CD4-positive, alpha-beta T cell (primary cell): ENCODE measurements around the gene C1orf167. TPM values are rescaled to one million over a fixed set of nuclear protein-coding genes. Genes with fewer than 3 reads are reported as not detected.

Experiments used
- ATAC-seq: fragments of 200-7000 bp; cut with Tn5 transposase; one replicate; pipeline ENCODE4 v1.10.0; 2022; ENCODE audit warnings: mild to moderate bottlenecking; ENCODE audit not compliant: poor library complexity
- CTCF ChIA-PET: fragments of 350-600 bp; sonication (Branson Sonifier 250); formaldehyde crosslinking; loops from one replicate; lab custom pipeline; 2021; ENCODE audit warnings: antibody characterized with exemption, inconsistent platforms; lab: Charles Lee
- POLR2A ChIA-PET: fragments of 350-600 bp; sonication (Branson Sonifier 250); formaldehyde crosslinking; loops from one replicate; lab custom pipeline; 2021; ENCODE audit warnings: antibody characterized with exemption, inconsistent platforms; lab: Charles Lee
- DNase-seq, 14 experiments: peaks; one replicate each; pipeline ENCODE4 v3.0.0-alpha.2; 2013 to 2020; ENCODE audit warnings: mixed read lengths in 2 of 14
- H3K27ac ChIP-seq, 2 donors: one replicate each; pipeline versions ENCODE4 v1.5.1 to v1.7.0; 2013; ENCODE audit warnings: low read length in 2 of 2, low read depth in 1 of 2, mild to moderate bottlenecking in 1 of 2
- H3K27me3 ChIP-seq, 2 experiments: 1 replicate in 1 of 2; 2 replicates in 1 of 2; pipeline versions ENCODE4 v1.6.1 to v1.7.0; 2013; ENCODE audit warnings: low read length in 2 of 2, control low read depth in 1 of 2, mild to moderate bottlenecking in 1 of 2, moderate library complexity in 1 of 2; ENCODE audit not compliant: insufficient read depth in 2 of 2, control insufficient read depth in 1 of 2
- H3K36me3 ChIP-seq: one replicate; pipeline ENCODE4 v1.6.1; 2013; ENCODE audit warnings: low read length, control low read depth; ENCODE audit not compliant: insufficient read depth
- H3K4me1 ChIP-seq: one replicate; pipeline ENCODE4 v1.6.1; 2013; ENCODE audit warnings: low read length, control low read depth; ENCODE audit not compliant: insufficient read depth
- H3K4me3 ChIP-seq: one replicate; pipeline ENCODE4 v1.5.1; 2013; ENCODE audit warnings: mild to moderate bottlenecking, low read length, moderate library complexity
- H3K9me3 ChIP-seq, 2 experiments: 1 replicate in 1 of 2; 2 replicates in 1 of 2; pipeline versions ENCODE4 v1.6.1 to v1.7.0; 2013; ENCODE audit warnings: low read length in 2 of 2, mild to moderate bottlenecking in 2 of 2, control low read depth in 1 of 2, moderate library complexity in 1 of 2; ENCODE audit not compliant: control insufficient read depth in 1 of 2, insufficient read depth in 1 of 2
- H3K27ac Mint-ChIP-seq: one replicate; pipeline ENCODE4 v1.8.0; 2020; ENCODE audit warnings: mixed read lengths
- H3K27me3 Mint-ChIP-seq: one replicate; pipeline ENCODE4 v1.8.0; 2021; ENCODE audit warnings: mixed read lengths
- H3K36me3 Mint-ChIP-seq: one replicate; pipeline ENCODE4 v1.8.0; 2021; ENCODE audit warnings: low read depth, mixed read lengths
- H3K4me1 Mint-ChIP-seq: one replicate; pipeline ENCODE4 v1.8.0; 2021; ENCODE audit warnings: low read depth, mixed read lengths
- H3K4me3 Mint-ChIP-seq: one replicate; pipeline ENCODE4 v1.8.0; 2020; ENCODE audit warnings: mild to moderate bottlenecking, mixed read lengths
- H3K9me3 Mint-ChIP-seq: one replicate; pipeline ENCODE4 v1.8.0; 2020; ENCODE audit warnings: mixed read lengths
- CTCF ChIP-seq: fragments of 200-600 bp; IDR thresholded peaks from one replicate; pipeline ENCODE4 v1.8.0; 2022; ENCODE audit warnings: antibody characterized with exemption, mild to moderate bottlenecking
- intact Hi-C, 2 experiments: fragments of 100-400 bp; cut with DNase I in 1 of 2; cut with micrococcal nuclease in 1 of 2; formaldehyde crosslinking; loops; one replicate each; pipeline versions ENCODE4 v1.15.1 to v1.9.0; 2023 to 2025; cut with DNase I, micrococcal nuclease
- total RNA-seq, 174 experiments: library from RNA in 2 of 174; stranded (reverse) in 2 of 174; gene quantifications; one replicate each; pipeline ENCODE4 v1.2.3 and lab custom pipeline; 2021 to 2026

Gene C1orf167
- total RNA-seq, 2 experiments from 2014 or later = not detected

- Histone ChIP-seq H3K4me3 (peak overlapping the region; percentile 98), H3K27me3 (no peaks in the 10 kb centered on the region), H3K4me1 (peaks cover 60% of the 10 kb centered on the region), H3K9me3 (no peaks in the 10 kb centered on the region), H3K27ac (peak overlapping the region; percentile 86 to 92), H3K36me3 (peaks cover 22% of the 10 kb centered on the region)
- Mint-ChIP-seq H3K4me1 (peaks cover 66% of the 10 kb centered on the region), H3K27me3 (no peaks in the 10 kb centered on the region), H3K27ac (peak overlapping the region; percentile 91), H3K4me3 (peak overlapping the region; percentile 99), H3K36me3 (peaks cover 42% of the 10 kb centered on the region), H3K9me3 (no peaks in the 10 kb centered on the region)
- intact Hi-C loops = loop anchor here in 1 of 2 experiments (5.0 kb wide), 4 partner anchors 68 to 1773 kb away; partner anchors contain the start of genes AGTRAP, FBXO2, FBXO44 and UBE4B
- ChIA-PET CTCF (interaction anchor here (0.6 kb wide), 1 partner anchor 328 kb away, joined by 4 read pairs; no protein-coding TSS in a partner anchor), POLR2A (interaction anchor here (3.4 kb wide), 1 partner anchor 104 kb away, joined by 84 read pairs; no protein-coding TSS in a partner anchor)
- DNase-seq (peak in 8 of 14 experiments; percentile 6 to 62 (median 42)), ATAC-seq (no peak)
- TF ChIP-seq CTCF = no peak
These were observed 42.9 kb downstream of the C1orf167 start for GRCh38 chr1:11804666-11805421.

- ATAC-seq = peak; percentile 85
- TF ChIP-seq CTCF = no peak
These were observed 43.7 kb downstream of the C1orf167 start, which contains the start of the genes CLCN6 and MTHFR for GRCh38 chr1:11805422-11806306. TSS of gene CLCN6 (plus strand) at chr1:11806191. CDS start at chr1:11806263, 72 bp downstream. TSS of gene MTHFR (minus strand) at chr1:11805964. CDS start at chr1:11803116, 2,848 bp downstream.

More at GRCh38 chr1:11805422-11806306, 43.7 kb downstream of the C1orf167 start, which contains the start of the genes CLCN6 and MTHFR:
- Histone ChIP-seq H3K9me3 (no peaks in the 10 kb centered on the region), H3K27me3 (no peaks in the 10 kb centered on the region), H3K4me3 (peak within 1 kb of the TSS; percentile 98), H3K36me3 (peaks cover 22% of the 10 kb centered on the region), H3K4me1 (peaks cover 58% of the 10 kb centered on the region), H3K27ac (peak within 1 kb of the TSS; percentile 86 to 92)
- Mint-ChIP-seq H3K27me3 (no peaks in the 10 kb centered on the region), H3K4me3 (peak within 1 kb of the TSS; percentile 99), H3K36me3 (peaks cover 34% of the 10 kb centered on the region), H3K9me3 (no peaks in the 10 kb centered on the region), H3K4me1 (peaks cover 66% of the 10 kb centered on the region), H3K27ac (peak within 1 kb of the TSS; percentile 91)
- intact Hi-C loops = loop anchor here in 1 of 2 experiments (2.0 to 5.0 kb wide), 5 partner anchors 101 to 1773 kb away; partner anchors contain the start of genes FBXO2, FBXO44, MFN2 and UBE4B
- DNase-seq = peak; percentile 93 to 99 (median 97)
- ChIA-PET CTCF (interaction anchor here (0.7 to 1.9 kb wide), 3 partner anchors 33 to 141 kb away, joined by 3 to 13 read pairs (median 4); partner anchors contain the start of gene FBXO6), POLR2A (interaction anchor here (0.6 to 3.4 kb wide), 15 partner anchors 33 to 794 kb away, joined by 3 to 84 read pairs (median 4); partner anchors contain the start of genes AGTRAP, KIAA2013, MAD2L2 and MFN2)
